Colonic mucosa (tissue), 4 donors: ENCODE measurements around the gene HID1. TPM values are rescaled to one million over a fixed set of nuclear protein-coding genes. Genes with fewer than 3 reads are reported as not detected.

Source experiments
- DNase-seq: peaks from one replicate; pipeline ENCODE4 v3.0.0-alpha.2; 2020
- H3K27ac ChIP-seq: fragments of 200-600 bp; one replicate; pipeline ENCODE4 v1.8.0; 2021
- H3K27me3 ChIP-seq: fragments of 200-600 bp; one replicate; pipeline ENCODE4 v1.8.0; 2021
- H3K36me3 ChIP-seq: fragments of 200-600 bp; one replicate; pipeline ENCODE4 v1.8.0; 2021
- H3K4me1 ChIP-seq: fragments of 200-600 bp; one replicate; pipeline ENCODE4 v1.8.0; 2021; ENCODE audit warnings: mild to moderate bottlenecking
- H3K4me3 ChIP-seq: fragments of 200-600 bp; one replicate; pipeline ENCODE4 v1.8.0; 2021
- H3K9ac ChIP-seq, 2 donors: one replicate each; pipeline ENCODE4 v1.7.0; 2013; ENCODE audit warnings: control low read depth in 2 of 2, low read depth in 2 of 2, low read length in 2 of 2
- H3K9me3 ChIP-seq: fragments of 200-600 bp; one replicate; pipeline ENCODE4 v1.8.0; 2021
- intact Hi-C: fragments of 100-400 bp; cut with DNase I; formaldehyde crosslinking; loops from one replicate; pipeline ENCODE4 v1.14.1; 2022
- total RNA-seq, 2 donors: library from RNA; stranded (reverse); fragmentation: NEBNext Ultra II Directional in 1 of 2; extraction: Animal tissue kit (Norgen Biotek cat#: 25700) in 1 of 2; gene quantifications; one replicate each; pipeline ENCODE4 v1.2.1, GENCODE V29; 2021
- TF ChIP-seq, protein P1 (sequence below): fragments of 200-600 bp; IDR thresholded peaks from one replicate; pipeline ENCODE4 v1.8.0; 2022; ENCODE audit warnings: antibody characterized with exemption, mild to moderate bottlenecking
- donor health status: healthy.
- donor health status: DM: no; HTN: no; CAD: no.
- donor health status: DM: no; HTN: no; CAD: no.

The HID1 gene
- total RNA-seq, 2 donors from 2014 or later = 47.8 to 54.8 TPM

GRCh38 chr17:74959826-74960515 is 12.6 kb downstream of the HID1 start:
- no peaks in the 10 kb centered on the region for H3K36me3 ChIP-seq
- DNase-seq = no peak
- H3K27ac ChIP-seq = no peak overlapping the region
- intact Hi-C loops = loop anchor here (5.0 kb wide), 3 partner anchors 47 to 242 kb away; no protein-coding TSS in a partner anchor
- no peak overlapping the region for H3K4me3 ChIP-seq
- H3K27me3 ChIP-seq = no peaks in the 10 kb centered on the region
- H3K9ac ChIP-seq = no peak overlapping the region
- no peaks in the 10 kb centered on the region for H3K4me1 ChIP-seq
- H3K9me3 ChIP-seq = no peaks in the 10 kb centered on the region
- TF ChIP-seq, protein P1, sequence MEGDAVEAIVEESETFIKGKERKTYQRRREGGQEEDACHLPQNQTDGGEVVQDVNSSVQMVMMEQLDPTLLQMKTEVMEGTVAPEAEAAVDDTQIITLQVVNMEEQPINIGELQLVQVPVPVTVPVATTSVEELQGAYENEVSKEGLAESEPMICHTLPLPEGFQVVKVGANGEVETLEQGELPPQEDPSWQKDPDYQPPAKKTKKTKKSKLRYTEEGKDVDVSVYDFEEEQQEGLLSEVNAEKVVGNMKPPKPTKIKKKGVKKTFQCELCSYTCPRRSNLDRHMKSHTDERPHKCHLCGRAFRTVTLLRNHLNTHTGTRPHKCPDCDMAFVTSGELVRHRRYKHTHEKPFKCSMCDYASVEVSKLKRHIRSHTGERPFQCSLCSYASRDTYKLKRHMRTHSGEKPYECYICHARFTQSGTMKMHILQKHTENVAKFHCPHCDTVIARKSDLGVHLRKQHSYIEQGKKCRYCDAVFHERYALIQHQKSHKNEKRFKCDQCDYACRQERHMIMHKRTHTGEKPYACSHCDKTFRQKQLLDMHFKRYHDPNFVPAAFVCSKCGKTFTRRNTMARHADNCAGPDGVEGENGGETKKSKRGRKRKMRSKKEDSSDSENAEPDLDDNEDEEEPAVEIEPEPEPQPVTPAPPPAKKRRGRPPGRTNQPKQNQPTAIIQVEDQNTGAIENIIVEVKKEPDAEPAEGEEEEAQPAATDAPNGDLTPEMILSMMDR = no peak

- H3K4me3 ChIP-seq = no peak overlapping the region
- no peaks in the 10 kb centered on the region for H3K4me1 ChIP-seq
- no peak overlapping the region for H3K9ac ChIP-seq
- H3K36me3 ChIP-seq = no peaks in the 10 kb centered on the region
- peak; percentile 81 for DNase-seq
- H3K27me3 ChIP-seq = no peaks in the 10 kb centered on the region
- TF ChIP-seq, protein P1 = peak; percentile 97
- intact Hi-C loops = loop anchor here (5.0 kb wide), 1 partner anchor 166 kb away; no protein-coding TSS in a partner anchor
- no peak overlapping the region for H3K27ac ChIP-seq
- H3K9me3 ChIP-seq = no peaks in the 10 kb centered on the region
Measured at GRCh38 chr17:74957935-74958740, 14.4 kb downstream of the HID1 start.

DNA sequence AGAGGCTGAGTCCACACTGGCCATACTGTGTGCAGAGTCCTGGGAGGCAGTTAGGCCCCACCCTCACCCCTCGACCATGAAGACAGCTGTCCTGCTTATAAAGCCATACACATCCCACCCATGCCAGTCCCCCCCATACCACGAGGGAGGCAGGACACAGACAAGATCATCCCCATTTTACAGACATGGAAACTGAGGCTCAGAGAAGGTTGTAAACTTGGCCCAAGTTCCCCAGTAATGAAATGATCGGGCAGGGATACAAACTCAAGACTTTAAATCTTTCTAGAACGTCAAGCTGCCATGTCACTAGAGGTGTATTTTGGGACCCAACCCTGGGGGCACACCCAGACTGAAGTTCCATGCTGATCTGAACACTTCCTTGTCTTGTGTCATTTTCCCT is 16.5 kb downstream of the HID1 start:
- H3K9ac ChIP-seq = no peak overlapping the region
- H3K4me1 ChIP-seq = no peaks in the 10 kb centered on the region
- H3K4me3 ChIP-seq = no peak overlapping the region
- H3K9me3 ChIP-seq = no peaks in the 10 kb centered on the region
- H3K27ac ChIP-seq = no peak overlapping the region
- H3K36me3 ChIP-seq = no peaks in the 10 kb centered on the region
- TF ChIP-seq, protein P1 = no peak
- intact Hi-C loops = loop anchor here (5.0 kb wide), 1 partner anchor 164 kb away; no protein-coding TSS in a partner anchor
- H3K27me3 ChIP-seq = no peaks in the 10 kb centered on the region
- no peak for DNase-seq

DNA sequence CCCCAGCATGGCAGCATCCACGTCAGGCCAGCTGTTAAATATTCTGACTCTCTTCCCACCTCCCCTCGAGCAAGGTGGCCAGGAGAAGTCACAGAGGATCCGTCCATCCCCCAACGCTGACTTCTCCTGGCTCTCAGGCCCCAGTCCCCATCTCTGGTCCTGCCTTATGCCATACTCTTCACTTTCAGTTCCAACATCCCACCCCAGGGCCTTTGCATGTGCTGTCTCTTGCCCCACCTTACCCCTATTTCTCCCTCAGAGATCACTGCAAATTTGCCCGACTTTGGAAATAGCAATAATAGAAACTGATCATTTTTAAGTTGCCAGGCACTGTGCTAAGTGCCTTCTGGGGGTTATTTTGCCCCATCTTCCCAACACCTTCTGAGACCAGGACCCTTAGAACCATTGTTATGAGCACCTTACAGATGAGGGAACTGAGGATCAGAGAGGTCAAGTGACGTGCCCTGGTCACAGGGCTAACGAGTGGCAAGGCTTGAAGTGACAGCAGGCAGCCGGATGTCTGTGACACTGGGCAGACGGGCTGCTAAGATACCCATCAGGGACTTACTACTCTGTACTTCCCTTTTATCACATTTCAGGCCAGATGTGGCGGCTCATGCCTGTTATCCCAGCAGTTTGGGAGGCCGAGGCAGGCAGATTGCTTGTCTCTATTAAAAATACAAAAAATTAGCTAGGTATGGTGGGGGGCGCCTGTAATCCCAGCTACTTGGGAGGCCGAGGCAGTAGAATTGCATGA is 17.7 kb downstream of the HID1 start:
- no peaks in the 10 kb centered on the region for H3K27me3 ChIP-seq
- H3K27ac ChIP-seq = no peak overlapping the region
- DNase-seq = no peak
- TF ChIP-seq, protein P1 = no peak
- intact Hi-C loops = loop anchor here (2.0 to 5.0 kb wide), 2 partner anchors 30 to 163 kb away; partner anchors contain the start of gene OTOP2
- H3K9ac ChIP-seq = no peak overlapping the region
- H3K9me3 ChIP-seq = no peaks in the 10 kb centered on the region
- no peaks in the 10 kb centered on the region for H3K4me1 ChIP-seq
- no peaks in the 10 kb centered on the region for H3K36me3 ChIP-seq
- H3K4me3 ChIP-seq = no peak overlapping the region

- TF ChIP-seq, protein P1 = no peak
- Histone ChIP-seq H3K27ac (no peak overlapping the region), H3K9me3 (no peaks in the 10 kb centered on the region), H3K36me3 (no peaks in the 10 kb centered on the region), H3K4me1 (no peaks in the 10 kb centered on the region), H3K27me3 (no peaks in the 10 kb centered on the region), H3K9ac (no peak overlapping the region), H3K4me3 (no peak overlapping the region)
- no peak for DNase-seq
- intact Hi-C loops = loop anchor here (2.0 kb wide), 1 partner anchor 29 kb away; the partner anchor contains the start of gene OTOP2
Measured at GRCh38 chr17:74954115-74954514, 18.4 kb downstream of the HID1 start.
